SK-N-SH (cell line): Measurements from ENCODE around the gene BBC3. TPM values are rescaled to one million over a fixed set of nuclear protein-coding genes. Genes with fewer than 3 reads are reported as not detected.

Experiments
- CTCF ChIA-PET: fragments of 300-600, 350-600 bp; formaldehyde crosslinking; extraction: SDS; loops from one replicate; lab custom pipeline; 2021; lab: Yijun Ruan, JAX
- POLR2A ChIA-PET: fragments of 350-600 bp; sonication (Branson Sonifier 250); formaldehyde crosslinking; extraction: SDS; loops from one replicate; lab custom pipeline; 2020; ENCODE audit warnings: antibody characterized with exemption, inconsistent platforms; lab: Yijun Ruan, JAX
- DNase-seq: peaks from one replicate; pipeline ENCODE4 v3.0.0; 2012
- H2AFZ ChIP-seq: fragments of 200-600 bp; sonication (generic); 2 replicates; pipeline ENCODE4 v1.8.1; 2016; ENCODE audit warnings: antibody characterized with exemption, mild to moderate bottlenecking, low read depth
- H3F3A ChIP-seq: fragments of 200-600 bp; sonication (generic); replicated peaks from 2 replicates; pipeline ENCODE3; 2016; ENCODE audit warnings: antibody characterized with exemption, mild to moderate bottlenecking; ENCODE audit not compliant: insufficient read depth
- H3K27ac ChIP-seq, 2 experiments: fragments of 200-500 bp in 1 of 2; fragments of 200-600 bp in 1 of 2; sonication (Bioruptor generic) in 1 of 2; sonication (generic), shearing (Covaris generic) in 1 of 2; 2 replicates each; pipeline versions ENCODE4 v1.5.1 to v1.6.1; 2014 to 2016; ENCODE audit warnings: low read depth in 2 of 2, inconsistent platforms in 1 of 2, low read length in 1 of 2, mild to moderate bottlenecking in 1 of 2, mixed read lengths in 1 of 2
- H3K27me3 ChIP-seq: fragments of 200-600 bp; sonication (generic), shearing (Covaris generic); 2 replicates; pipeline ENCODE4 v1.6.1; 2016; ENCODE audit warnings: mixed run types; ENCODE audit not compliant: insufficient read depth
- H3K36me3 ChIP-seq, 2 experiments: fragments of 200-500 bp in 1 of 2; fragments of 200-600 bp in 1 of 2; sonication (Bioruptor generic) in 1 of 2; sonication (generic) in 1 of 2; replicated peaks in 1 of 2; 2 replicates each; pipeline versions ENCODE3 to v1.5.1; 2014 to 2016; ENCODE audit warnings: low read length in 1 of 2, mild to moderate bottlenecking in 1 of 2; ENCODE audit not compliant: insufficient read depth in 2 of 2, control insufficient read depth in 1 of 2
- H3K4me1 ChIP-seq, 2 experiments: fragments of 200-500 bp in 1 of 2; fragments of 200-600 bp in 1 of 2; sonication (Bioruptor generic) in 1 of 2; sonication (generic), shearing (Covaris generic) in 1 of 2; 2 replicates each; pipeline versions ENCODE4 v1.5.1 to v1.6.1; 2014 to 2016; ENCODE audit warnings: low read depth in 1 of 2, low read length in 1 of 2, mixed run types in 1 of 2; ENCODE audit not compliant: insufficient read depth in 2 of 2, control insufficient read depth in 1 of 2
- H3K4me2 ChIP-seq: fragments of 200-600 bp; sonication (generic), shearing (Covaris generic); 2 replicates; pipeline ENCODE4 v1.6.1; 2017; ENCODE audit warnings: mixed run types
- H3K4me3 ChIP-seq, 2 experiments: fragments of 200-500 bp in 1 of 2; fragments of 200-600 bp in 1 of 2; sonication (Bioruptor generic) in 1 of 2; sonication (generic), shearing (Covaris generic) in 1 of 2; 2 replicates each; pipeline versions ENCODE4 v1.5.1 to v1.8.1; 2014 to 2016; ENCODE audit warnings: low read depth in 2 of 2, inconsistent platforms in 1 of 2, low read length in 1 of 2, mild to moderate bottlenecking in 1 of 2, mixed read lengths in 1 of 2, moderate library complexity in 1 of 2
- H3K79me2 ChIP-seq: fragments of 200-600 bp; sonication (generic); 2 replicates; pipeline ENCODE4 v1.8.1; 2017; ENCODE audit warnings: mild to moderate bottlenecking; ENCODE audit not compliant: insufficient read depth
- H3K9ac ChIP-seq: fragments of 200-600 bp; sonication (generic); 2 replicates; pipeline ENCODE4 v1.6.1; 2017; ENCODE audit warnings: mixed run types
- H3K9me2 ChIP-seq: fragments of 200-600 bp; sonication (generic); 2 replicates; pipeline ENCODE4 v1.6.1; 2017; ENCODE audit warnings: mixed run types
- H3K9me3 ChIP-seq: fragments of 200-600 bp; sonication (generic); 2 replicates; pipeline ENCODE4 v1.6.1; 2017; ENCODE audit warnings: mixed run types, mild to moderate bottlenecking, moderate library complexity
- H4K20me1 ChIP-seq: fragments of 200-600 bp; sonication (generic); 2 replicates; pipeline ENCODE4 v1.6.1; 2017; ENCODE audit warnings: mild to moderate bottlenecking, mixed run types; ENCODE audit not compliant: insufficient read depth
- CHD2 ChIP-seq: fragments of 150-350 bp; IDR thresholded peaks from 2 replicates; pipeline ENCODE4 v1.6.1; 2018; ENCODE audit warnings: low read length; ENCODE audit not compliant: partially characterized antibody
- EP300 ChIP-seq, 2 experiments: IDR thresholded peaks; 2 replicates each; pipeline versions ENCODE4 v1.4.0 to v1.6.1; 2012; ENCODE audit warnings: borderline replicate concordance in 1 of 2, low read depth in 1 of 2, low read length in 1 of 2
- FOXJ3 ChIP-seq: sonication (generic); formaldehyde crosslinking; IDR thresholded peaks from 2 replicates; pipeline ENCODE4 v1.5.1; 2020; ENCODE audit warnings: mild to moderate bottlenecking, missing genetic modification reagents
- GATA2 ChIP-seq: sonication (generic); formaldehyde crosslinking; IDR thresholded peaks from 2 replicates; pipeline ENCODE4 v1.5.0; 2020; ENCODE audit warnings: mild to moderate bottlenecking, missing genetic modification reagents
- MAX ChIP-seq: IDR thresholded peaks from 2 replicates; pipeline ENCODE4 v1.4.0; 2012; ENCODE audit warnings: low read depth
- MEF2A ChIP-seq: IDR thresholded peaks from 2 replicates; pipeline ENCODE4 v1.4.0; 2012; ENCODE audit warnings: low read depth, borderline replicate concordance
- MXI1 ChIP-seq: IDR thresholded peaks from 2 replicates; pipeline ENCODE4 v1.6.1; 2012; ENCODE audit warnings: mild to moderate bottlenecking, low read depth, low read length, improper control_type of control experiment
- PBX3 ChIP-seq: IDR thresholded peaks from 2 replicates; pipeline ENCODE4; 2012
- POLR2AphosphoS5 ChIP-seq: IDR thresholded peaks from 2 replicates; pipeline ENCODE4 v1.6.1; 2012; ENCODE audit warnings: low read depth, low read length
- RCOR1 ChIP-seq: fragments of 150-350 bp; IDR thresholded peaks from 2 replicates; pipeline ENCODE4 v1.6.1; 2017; ENCODE audit warnings: antibody characterized with exemption, low read length
- RFX5 ChIP-seq: IDR thresholded peaks from 2 replicates; pipeline ENCODE4 v1.6.1; 2012; ENCODE audit warnings: mild to moderate bottlenecking, improper control_type of control experiment, low read length
- TAF1 ChIP-seq: IDR thresholded peaks from 2 replicates; pipeline ENCODE4 v1.6.1; 2012; ENCODE audit warnings: low read depth, mild to moderate bottlenecking, low read length, moderate library complexity, borderline replicate concordance
- TCF12 ChIP-seq: IDR thresholded peaks from 2 replicates; pipeline ENCODE4 v1.4.0; 2012
- TEAD4 ChIP-seq: IDR thresholded peaks from 2 replicates; pipeline ENCODE4 v1.4.0; 2012; ENCODE audit warnings: mild to moderate bottlenecking, borderline replicate concordance; ENCODE audit not compliant: insufficient read depth
- USF2 ChIP-seq: fragments of 150-350 bp; IDR thresholded peaks from 2 replicates; pipeline ENCODE4 v1.6.1; 2017; ENCODE audit warnings: antibody characterized with exemption, low read length, low read depth, borderline replicate concordance
- YY1 ChIP-seq: IDR thresholded peaks from 2 replicates; pipeline ENCODE4 v1.4.0; 2012; ENCODE audit warnings: low read depth, mild to moderate bottlenecking
- WGBS: methylation state at CpG from one replicate; pipeline ENCODE4 v1.1.6; 2017; ENCODE audit warnings: low lambda C conversion rate; 5-methylcytosine and 5-hydroxymethylcytosine counted together
- polyA plus RNA-seq, 3 experiments: library from polyadenylated mRNA; depleted of rRNA; stranded (reverse); fragments of >200 nt; gene quantifications; 2 replicates each; pipeline ENCODE4 v1.2.3, GENCODE V29; 2012

Gene BBC3
- polyA plus RNA-seq, 1 of the 3 experiments (the other 2 are of a cell fraction), result 14.5 TPM

GRCh38 chr19:47241919-47242577 lies 11.0 kb upstream of the BBC3 start:
- H3F3A ChIP-seq, result peaks cover 39% of the 10 kb centered on the region
- peaks cover 12 to 40% of the 10 kb centered on the region in 2 experiments; a peak in 3 of 4 replicates for H3K4me1 ChIP-seq
- H3K4me3 ChIP-seq, result no peak overlapping the region
- DNase-seq, result no peak
- TF ChIP-seq EP300 (IDR thresholded peaks at IDR 0.05; ENCODE audit: borderline replicate concordance in 1 of 2, low read depth in 1 of 2, low read length in 1 of 2), result no peak
- 0 out of 2 replicates have a peak, but pooled peaks have one; percentile 0 for TF ChIP-seq MXI1
- TF ChIP-seq TEAD4, result no peak
- no peak for TF ChIP-seq GATA2 (CRISPR knock-in tag)
- TF ChIP-seq, all 33 proteins: peak for 1
- ChIA-PET POLR2A (interaction anchor here (0.5 to 1.2 kb wide), 2 partner anchors 16 to 317 kb away, joined by 3 to 8 read pairs; no protein-coding TSS in a partner anchor), CTCF (interaction anchor here (7.0 kb wide), 1 partner anchor 23 kb away, joined by 520 read pairs; no protein-coding TSS in a partner anchor)
- H3K27ac ChIP-seq, result peak overlapping the region; percentile 64 to 68; a peak in 3 of 4 replicates
- no peaks in the 10 kb centered on the region for H3K36me3 ChIP-seq
- no peaks in the 10 kb centered on the region for H3K9me2 ChIP-seq
- 91% methylated on average over 7 of the region's 7 CpGs for WGBS
- H3K4me2 ChIP-seq, result peak overlapping the region; percentile 90; the same call in 1 of the 2 replicates
- no peaks in the 10 kb centered on the region for H3K27me3 ChIP-seq
- no peaks in the 10 kb centered on the region for H3K79me2 ChIP-seq
- H3K9ac ChIP-seq, result no peak overlapping the region
- H3K9me3 ChIP-seq, result no peaks in the 10 kb centered on the region
- H2AFZ ChIP-seq, result no peak overlapping the region
- no peaks in the 10 kb centered on the region for H4K20me1 ChIP-seq

- POLR2A ChIA-PET, result interaction anchor here (0.5 to 1.2 kb wide), 3 partner anchors 14 to 318 kb away, joined by 3 to 8 read pairs (median 4); no protein-coding TSS in a partner anchor
- Histone ChIP-seq H3K27me3 (no peaks in the 10 kb centered on the region), H3K9ac (peak overlapping the region; percentile 16), H3K36me3 (no peaks in the 10 kb centered on the region), H3K4me2 (peak overlapping the region; percentile 90), H2AFZ (no peak overlapping the region), H3K79me2 (no peaks in the 10 kb centered on the region), H4K20me1 (no peaks in the 10 kb centered on the region), H3K4me1 (peaks cover 12 to 40% of the 10 kb centered on the region in 2 experiments; a peak in 3 of 4 replicates), H3K27ac (peak overlapping the region; percentile 41 to 92; a peak in 3 of 4 replicates), H3K4me3 (peak overlapping the region; percentile 50 to 65; a peak in 3 of 4 replicates), H3K9me2 (no peaks in the 10 kb centered on the region), H3F3A (peaks cover 36% of the 10 kb centered on the region), H3K9me3 (no peaks in the 10 kb centered on the region)
- DNase-seq, result peak; percentile 84
- whole genome bisulfite sequencing, result 16% methylated on average over 18 of the region's 27 CpGs
- CTCF ChIA-PET, result interaction anchor here (0.7 to 1.9 kb wide), 3 partner anchors 15 to 42 kb away, joined by 4 to 15 read pairs (median 6); no protein-coding TSS in a partner anchor
- TF ChIP-seq CHD2 (peak; percentile 82), EP300 (IDR thresholded peaks at IDR 0.05; ENCODE audit: borderline replicate concordance in 1 of 2, low read depth in 1 of 2, low read length in 1 of 2) (peak; percentile 30 to 37; a peak in 1 of 4 replicates), PBX3 (peak; percentile 29; the same call in 1 of the 2 replicates), TCF12 (peak; percentile 35; the same call in 1 of the 2 replicates), RFX5 (peak; percentile 92), USF2 (no peak), FOXJ3 (CRISPR knock-in tag) (no peak), MEF2A (peak; percentile 94; the same call in 1 of the 2 replicates), MXI1 (0 out of 2 replicates have a peak, but pooled peaks have one; percentile 21), YY1 (peak; percentile 80), TAF1 (0 out of 2 replicates have a peak, but pooled peaks have one; percentile 32), POLR2AphosphoS5 (no peak; the same call in 1 of the 2 replicates), RCOR1 (no peak), MAX (0 out of 2 replicates have a peak, but pooled peaks have one; percentile 33)
Measured at GRCh38 chr19:47240996-47241918, 10.3 kb upstream of the BBC3 start.
